K562 (cell line): Measurements from ENCODE around the gene KLHL33. TPM values are rescaled to one million over a fixed set of nuclear protein-coding genes. Genes with fewer than 3 reads are reported as not detected.
A peak's percentile ranks its signal among the peaks of the same experiment; 100 is the strongest.

Source experiments
- AFF4 ChIP-seq: sonication (generic); formaldehyde crosslinking; IDR thresholded peaks from 2 replicates; pipeline ENCODE4 v1.8.0; 2023; ENCODE audit warnings: mild to moderate bottlenecking, missing genetic modification reagents
- EP300 ChIP-seq: IDR thresholded peaks from 2 replicates; pipeline ENCODE4 v1.6.1; 2012; ENCODE audit warnings: low read length, improper control_type of control experiment
- ETS1 ChIP-seq: conservative IDR thresholded peaks from 2 replicates; pipeline ENCODE4 v1.6.1; 2011; ENCODE audit warnings: low read depth, mild to moderate bottlenecking, low read length; ENCODE audit not compliant: control insufficient read depth
- ETV5 ChIP-seq: sonication (generic); formaldehyde crosslinking; IDR thresholded peaks from 2 replicates; pipeline ENCODE4 v1.4.0; 2020; ENCODE audit warnings: low read depth, mild to moderate bottlenecking, missing genetic modification reagents
- MAFF ChIP-seq: IDR thresholded peaks from 2 replicates; pipeline ENCODE4 v1.6.1; 2012; ENCODE audit warnings: low read length, improper control_type of control experiment
- MAZ ChIP-seq, 2 experiments: fragments of 450-650 bp in 1 of 2; sonication (generic) in 1 of 2; formaldehyde crosslinking; IDR thresholded peaks in 1 of 2; conservative IDR thresholded peaks in 1 of 2; 2 replicates each; pipeline versions ENCODE4 v1.4.0 to v1.5.0; 2020; ENCODE audit warnings: mild to moderate bottlenecking in 1 of 2, missing genetic modification reagents in 1 of 2
- MECOM ChIP-seq: fragments of 250-450 bp; sonication (Bioruptor Pico); IDR thresholded peaks from 2 replicates; pipeline ENCODE4 v1.8.0; 2022; ENCODE audit warnings: inconsistent platforms
- MXD1 ChIP-seq: fragments of 250-450 bp; sonication (Bioruptor Pico); IDR thresholded peaks from 2 replicates; pipeline ENCODE4 v1.8.0; 2021; ENCODE audit warnings: borderline replicate concordance, mild to moderate bottlenecking, moderate library complexity; ENCODE audit not compliant: poor library complexity, severe bottlenecking
- POLR2G ChIP-seq: fragments of 200-400 bp; formaldehyde crosslinking; IDR thresholded peaks from 2 replicates; pipeline ENCODE4 v1.6.1; 2017; ENCODE audit warnings: low read depth, mild to moderate bottlenecking, antibody characterized with exemption, low read length, moderate library complexity
- PRPF4 ChIP-seq: fragments of 200-400 bp; formaldehyde crosslinking; IDR thresholded peaks from one replicate; pipeline ENCODE4 v1.6.1; 2017; ENCODE audit warnings: low read length, low read depth, mild to moderate bottlenecking; ENCODE audit not compliant: insufficient read depth, poor library complexity, severe bottlenecking
- TAF7 ChIP-seq: fragments of 450-650 bp; IDR thresholded peaks from 2 replicates; pipeline ENCODE4 v1.6.1; 2016; ENCODE audit warnings: missing genetic modification characterization, missing compliant biosample characterization
- TRIM24 ChIP-seq, 2 experiments: fragments of 450-650 bp; IDR thresholded peaks; 2 replicates each; pipeline ENCODE4 v1.6.1; 2016
- ZBTB33 ChIP-seq: sonication (generic); formaldehyde crosslinking; IDR thresholded peaks from 2 replicates; pipeline ENCODE4 v1.8.1; 2023; ENCODE audit warnings: mild to moderate bottlenecking, missing genetic modification reagents
- ZNF518B ChIP-seq: fragments of 250-450 bp; sonication (Bioruptor Pico); IDR thresholded peaks from 2 replicates; pipeline ENCODE4 v1.5.0; 2021; ENCODE audit warnings: mild to moderate bottlenecking, moderate library complexity
- polyA plus RNA-seq, 8 experiments: library from polyadenylated mRNA; depleted of rRNA in 4 of 8; stranded (reverse) in 5 of 8; unstranded in 3 of 8; fragments of >200 nt; fragmentation: Nextera tagmentation in 2 of 8; fragmentation: Illumina TruSeq in 1 of 8; extraction: Ambion mirVana in 2 of 8; extraction: Trizol in 1 of 8; gene quantifications; 2 replicates each; pipeline versions ENCODE4 v1.2.1 to v1.2.3, GENCODE V29; 2011 to 2014; ENCODE audit warnings: inconsistent platforms in 1 of 8, missing spikeins in 1 of 8
- total RNA-seq, 7 experiments: library from RNA; depleted of rRNA in 6 of 7; stranded (reverse); fragments of >200 nt in 6 of 7; fragmentation: Illumina TruSeq in 2 of 7; extraction: Trizol in 2 of 7; gene quantifications; 2 replicates each; pipeline versions ENCODE4 v1.2.1 to v1.2.3, GENCODE V29; 2011 to 2021; ENCODE audit warnings: low replicate concordance in 1 of 7

KLHL33 gene
- total and polyA plus RNA-seq, 9 of the 15 experiments (the other 6 are each of a cell fraction or from before 2014, with no cell fraction given): 0.04 to 0.27 (median 0.13) TPM; not detected in 6

- TF ChIP-seq AFF4 (no peak), ZBTB33 (CRISPR knock-in tag) (no peak), EP300 (no peak), ETS1 (peak; percentile 44; the same call in 1 of the 2 replicates), MECOM (peak; percentile 13; the same call in 1 of the 2 replicates), ZNF518B (CRISPR knock-in tag) (no peak), TAF7 (peak; percentile 50; the same call in 1 of the 2 replicates), POLR2G (peak; percentile 95), ETV5 (0 out of 2 replicates have a peak, but pooled peaks have one; percentile 4), PRPF4 (no peak), TRIM24 (IDR thresholded peaks at IDR 0.05) (peak in 1 of 2 experiments; percentile 57; a peak in 1 of 4 replicates), MXD1 (CRISPR knock-in tag) (peak; percentile 92), MAZ (CRISPR knock-in tag; conservative IDR thresholded peaks at IDR 0.05 in 1 of 2, IDR thresholded peaks at IDR 0.05 in 1 of 2) (peak; percentile 57 to 74; a peak in 3 of 4 replicates), MAFF (no peak)
These were observed 18.8 kb upstream of the KLHL33 start, which contains the start of the genes APEX1 and OSGEP (continued) for GRCh38 chr14:20454516-20455354.
